SKM-1 (cell line): Measurements from ENCODE around the gene DPEP3.
"Not testable (repeated sequence)": the region's sequence is repeated elsewhere in the genome, so short reads cannot be mapped to it uniquely, and the experiment has no call there.

Source experiments
- DNase-seq: peaks from one replicate; lab custom pipeline; 2025; ENCODE audit not compliant: unreplicated experiment; lab: John Stamatoyannopoulos, UW

Gene DPEP3

DNA sequence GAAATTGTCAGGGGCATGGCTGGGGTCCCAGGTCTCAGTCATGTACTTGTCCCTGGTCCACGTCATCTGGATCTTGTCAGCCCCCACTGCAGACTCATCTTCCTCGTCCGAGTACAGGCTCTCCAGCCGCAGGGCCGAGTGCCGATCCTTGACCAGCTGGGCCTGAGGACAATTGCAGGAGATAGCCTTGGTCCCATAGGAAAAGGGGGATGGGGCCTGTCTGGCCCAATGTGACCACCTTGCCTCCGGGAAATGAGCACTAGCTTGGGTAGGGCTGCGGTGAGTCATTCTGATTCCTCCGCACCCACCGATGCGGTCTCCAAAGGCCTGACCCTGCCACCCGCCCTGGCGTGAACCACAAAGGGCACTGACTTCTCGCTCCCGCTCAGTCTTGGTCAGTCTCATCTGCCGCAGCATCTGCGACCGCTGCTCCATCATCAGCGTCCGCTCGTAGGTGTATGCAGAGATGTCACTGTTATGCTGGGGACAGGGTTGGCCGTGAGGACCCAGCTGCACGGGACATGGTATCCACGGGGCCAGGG, 34.8 kb downstream of the DPEP3 start:
- DNase-seq: no peak

DNA sequence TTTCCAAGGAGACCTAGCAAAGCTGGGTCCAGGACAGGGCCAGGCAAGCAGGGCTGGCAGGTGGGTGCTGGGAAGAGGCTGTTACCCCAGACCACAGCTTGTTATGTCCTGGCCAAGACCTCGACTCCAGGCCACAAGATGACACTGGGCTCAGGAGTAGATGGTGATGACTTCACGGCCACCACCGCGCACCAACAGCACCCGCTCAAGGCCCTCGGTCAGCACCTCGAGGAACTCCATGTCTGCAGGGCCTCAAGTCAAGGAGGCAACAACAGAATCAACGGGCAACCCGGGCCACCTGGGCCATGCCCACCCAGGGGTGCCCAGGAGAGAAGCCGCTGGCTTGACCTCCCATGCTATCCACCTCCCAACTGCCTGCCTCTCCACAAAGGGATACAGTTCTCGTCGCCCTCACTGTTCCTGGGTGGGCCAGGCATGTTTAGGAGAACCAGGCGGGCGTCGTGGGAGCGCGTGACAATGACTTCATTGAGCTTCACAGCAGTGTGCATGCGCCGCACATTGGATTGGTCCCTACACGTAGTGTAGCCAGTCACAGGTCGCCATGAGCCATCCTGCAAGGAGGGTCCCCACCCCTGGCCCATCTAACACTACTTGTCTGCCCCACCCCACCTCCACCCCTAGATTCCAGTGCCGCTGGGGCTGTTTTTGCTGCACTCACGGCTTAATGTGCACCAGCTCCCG, 35.5 kb downstream of the DPEP3 start:
- DNase-seq: no peak

DNA sequence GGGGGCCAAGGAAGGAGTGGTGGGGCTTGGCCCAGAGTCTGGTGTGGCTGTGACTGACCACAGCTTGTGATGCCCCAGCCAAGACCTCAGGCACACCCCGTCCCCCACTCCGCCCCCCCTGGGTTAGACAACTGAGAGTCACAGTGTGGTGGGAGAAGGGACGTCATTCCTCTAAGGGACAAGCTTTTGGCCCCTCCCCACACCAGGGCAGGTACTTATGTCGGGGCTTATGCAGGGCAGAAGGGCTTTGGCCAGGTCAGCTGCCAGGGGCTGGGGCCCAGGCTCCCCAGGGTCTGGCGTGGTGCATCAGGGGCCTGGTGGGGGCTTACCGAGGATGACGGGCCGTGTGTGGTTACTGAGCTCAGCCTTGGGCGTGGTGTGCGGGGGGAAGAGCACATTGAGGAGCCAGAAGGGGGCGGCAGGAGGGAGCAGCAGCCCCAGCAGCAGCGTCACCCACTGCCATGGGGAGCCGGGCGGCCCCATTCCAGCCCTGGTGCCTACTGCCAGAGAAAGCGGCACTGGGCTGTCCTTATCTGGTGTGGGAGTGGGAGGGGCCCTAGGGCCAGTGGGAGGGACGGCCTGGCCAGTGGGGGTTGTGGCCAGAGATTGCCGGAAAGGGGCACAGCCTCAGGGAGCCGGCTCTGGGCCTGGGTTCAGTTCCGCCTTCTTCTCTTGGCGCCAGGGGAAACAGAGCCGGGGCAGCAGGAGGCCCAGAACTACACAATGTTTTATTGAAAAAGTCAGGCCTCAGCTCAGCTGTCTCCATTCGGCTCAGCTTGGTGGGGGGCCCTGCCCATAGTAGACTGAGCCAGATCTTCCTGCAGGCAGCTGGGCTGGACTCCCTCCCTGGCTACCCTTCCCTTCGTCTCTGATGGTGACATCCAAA, 36.4 kb downstream of the DPEP3 start, which contains the start of gene LCAT:
Gene LCAT, minus strand, starts transcription at position 502 of the 886 bp plus-strand sequence. Its CDS starts 19 bp downstream, at position 483.
- no peak for DNase-seq

DNA sequence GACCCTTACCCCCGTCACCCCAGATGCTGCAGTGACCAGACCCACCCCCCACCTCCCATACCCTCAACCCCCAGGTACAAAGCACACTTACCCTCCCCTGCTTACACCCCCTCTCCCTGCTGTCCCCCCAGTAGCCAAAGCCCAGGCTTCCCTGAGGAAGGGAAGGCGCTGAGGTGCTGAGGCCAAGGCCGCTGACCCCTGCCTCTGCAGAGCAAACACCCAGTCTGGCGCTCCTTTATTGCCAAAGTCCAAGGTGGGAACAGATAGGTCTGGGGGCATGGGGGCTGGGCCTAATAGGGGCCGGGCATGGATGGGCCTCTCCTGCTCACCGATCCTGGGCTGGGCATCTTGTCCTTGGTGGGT, 37.1 kb downstream of the DPEP3 start:
- DNase-seq: no peak

DNA sequence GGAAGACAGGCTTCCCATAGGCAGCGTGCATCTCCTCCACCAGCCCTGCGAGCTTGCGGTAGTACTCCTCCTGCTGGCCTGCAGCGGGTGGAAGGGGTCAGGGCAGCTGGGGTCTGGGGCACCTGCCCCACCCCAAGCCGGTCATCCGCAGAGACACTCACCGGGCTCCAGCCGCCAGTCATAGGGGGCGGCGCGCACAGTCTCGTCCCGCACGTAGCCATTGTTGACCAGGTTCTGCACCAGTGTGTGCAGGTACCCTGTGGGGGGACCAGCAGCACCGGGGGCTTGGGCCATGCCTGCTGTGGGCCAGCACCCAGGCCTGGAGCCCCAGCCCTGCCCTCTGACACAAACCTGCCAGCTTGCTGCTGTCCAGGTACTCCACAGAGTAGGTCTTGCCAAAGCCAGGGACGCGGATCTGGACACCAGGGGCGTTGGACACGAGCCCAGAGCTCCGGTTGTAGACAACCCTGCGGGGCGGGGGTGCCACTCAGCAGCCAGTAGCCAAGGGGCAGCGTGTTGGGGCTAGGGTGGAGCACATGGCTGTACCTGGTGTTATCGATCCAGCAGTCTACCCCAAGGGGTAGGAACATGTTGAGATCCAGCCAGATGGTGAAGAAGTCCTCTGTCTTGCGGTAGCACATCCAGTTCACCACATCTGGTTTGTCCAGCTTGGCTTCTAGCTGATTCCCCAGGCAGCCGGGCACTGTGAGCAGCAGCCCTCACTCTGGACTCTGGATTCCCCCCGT, 37.6 kb downstream of the DPEP3 start:
- no peak for DNase-seq

DNA sequence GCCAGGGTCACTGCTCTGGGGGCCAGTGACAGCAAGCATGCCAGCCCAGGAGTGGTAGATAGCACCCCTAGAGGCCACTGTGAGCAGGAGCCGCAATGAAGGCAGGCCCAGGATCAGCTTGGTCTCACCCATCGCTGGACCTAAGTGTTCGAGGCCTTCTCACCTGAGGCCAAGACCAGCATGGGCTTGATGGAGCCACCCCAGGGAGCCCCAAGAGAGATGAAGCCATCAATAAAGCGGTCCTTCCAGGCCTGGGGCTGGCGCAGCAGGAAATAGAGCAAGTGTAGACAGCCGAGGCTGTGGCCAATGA, 38.1 kb downstream of the DPEP3 start:
- DNase-seq: peak; percentile 8

DNA sequence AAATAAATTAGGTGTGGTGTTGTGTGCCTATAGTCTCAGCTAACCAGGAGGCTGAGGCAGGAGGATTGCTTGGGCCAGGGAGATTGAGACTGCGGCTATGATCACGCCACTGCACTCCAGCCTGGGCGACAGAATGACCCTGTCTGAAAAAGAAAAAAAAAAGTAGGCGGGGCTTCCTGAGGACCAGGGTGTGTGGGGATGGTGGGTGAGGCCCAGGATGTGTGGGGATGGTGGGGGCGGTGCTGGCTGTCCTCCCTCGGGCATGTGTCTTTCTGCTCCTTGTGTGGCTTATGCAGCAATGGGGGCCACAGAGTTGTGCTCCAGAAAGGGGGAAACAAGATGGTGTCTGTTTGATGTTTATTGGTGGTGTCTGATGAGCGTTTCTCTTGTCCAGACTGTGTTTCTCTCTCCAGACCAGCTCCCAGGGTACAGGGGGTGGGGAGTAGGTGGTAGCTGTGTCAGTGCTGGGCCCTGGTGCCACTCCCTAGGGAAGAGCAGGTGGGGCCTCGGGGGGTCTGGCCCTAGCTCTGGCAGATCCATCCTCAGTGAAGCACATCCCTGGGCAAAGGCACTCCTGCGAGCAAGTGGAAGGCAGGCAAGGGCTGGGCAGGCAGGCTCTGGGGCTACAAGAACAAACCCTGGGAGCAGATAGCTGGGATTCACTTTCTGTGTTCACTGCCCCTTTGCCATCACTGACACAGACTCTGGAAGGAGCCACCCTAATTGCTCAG, 38.7 kb downstream of the DPEP3 start:
- DNase-seq: no peak

DNA sequence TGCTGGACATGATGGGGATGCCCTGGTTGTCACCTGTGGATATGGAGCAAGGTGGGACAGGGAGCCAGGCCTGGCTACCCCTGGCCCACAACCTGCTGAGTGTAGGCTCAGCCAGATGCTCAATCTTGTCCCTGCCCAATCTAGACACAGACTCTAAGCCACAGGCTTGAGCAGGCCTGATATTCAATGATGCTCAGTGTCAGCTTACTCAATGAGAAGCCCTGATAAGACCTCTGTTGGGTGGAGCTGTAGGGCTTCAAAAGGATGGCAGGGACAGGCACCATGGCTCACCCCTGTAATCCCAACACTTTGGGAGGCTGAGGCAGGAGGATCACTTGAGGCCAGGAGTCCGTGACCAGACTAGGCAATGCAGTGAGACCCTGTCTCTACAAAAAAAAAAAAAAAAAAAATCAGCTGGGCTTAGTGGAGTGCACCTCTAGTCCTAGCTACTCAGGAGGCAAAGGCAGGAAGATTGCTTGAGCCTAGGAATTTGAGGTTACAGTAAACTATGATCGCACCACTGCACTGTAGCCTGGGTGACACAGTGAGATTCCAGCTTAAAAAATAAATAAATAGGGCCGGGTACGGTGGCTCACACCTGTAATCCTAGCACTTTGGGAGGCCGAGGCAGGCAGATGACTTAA, 39.7 kb downstream of the DPEP3 start:
- DNase-seq: no peak

DNA sequence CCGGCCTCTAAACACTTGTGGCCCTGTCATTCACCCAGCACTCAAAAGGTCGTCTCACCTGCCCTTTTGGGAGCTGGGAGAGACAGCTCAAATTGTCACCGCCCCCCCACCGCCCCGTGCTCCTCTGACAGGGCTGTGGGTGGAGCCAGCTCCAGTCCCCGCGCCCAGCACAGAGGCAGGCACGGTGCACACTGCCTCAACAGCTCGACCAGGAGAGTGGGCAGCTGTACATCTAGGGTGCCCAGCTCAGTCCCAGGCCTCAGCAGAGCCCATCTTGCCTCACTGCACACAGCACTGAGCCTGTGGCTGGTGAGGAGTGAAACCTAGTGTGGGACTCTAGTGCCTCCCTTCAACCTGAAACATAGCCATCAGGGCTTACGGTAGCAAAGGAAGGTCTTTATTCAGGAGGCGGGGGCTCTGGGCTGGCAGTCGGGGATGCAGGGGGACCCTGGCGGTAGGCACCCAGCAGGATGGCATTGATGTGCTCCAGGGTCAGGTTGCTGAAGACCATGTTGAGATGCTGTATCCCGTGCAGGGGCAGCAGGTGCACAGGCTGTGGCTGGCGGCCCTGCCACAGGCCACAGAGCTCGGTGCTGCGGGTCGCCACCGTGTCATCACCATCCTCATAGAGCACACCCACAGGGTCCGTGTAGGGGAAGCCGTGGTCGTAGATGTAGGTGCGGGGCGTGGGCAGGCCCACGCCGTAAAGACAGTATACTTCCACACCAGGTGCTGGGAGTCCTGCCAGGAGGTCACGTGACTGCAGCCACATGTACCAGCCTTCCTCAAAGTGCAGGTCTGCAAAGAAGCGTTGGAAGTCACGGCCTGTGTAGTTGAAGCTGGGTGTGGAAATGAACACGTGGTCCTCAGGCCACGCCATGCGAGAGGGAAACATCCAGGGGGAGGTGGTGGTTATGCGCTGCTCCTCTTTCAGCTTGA, 40.5 kb downstream of the DPEP3 start:
- DNase-seq: no peak

DNA sequence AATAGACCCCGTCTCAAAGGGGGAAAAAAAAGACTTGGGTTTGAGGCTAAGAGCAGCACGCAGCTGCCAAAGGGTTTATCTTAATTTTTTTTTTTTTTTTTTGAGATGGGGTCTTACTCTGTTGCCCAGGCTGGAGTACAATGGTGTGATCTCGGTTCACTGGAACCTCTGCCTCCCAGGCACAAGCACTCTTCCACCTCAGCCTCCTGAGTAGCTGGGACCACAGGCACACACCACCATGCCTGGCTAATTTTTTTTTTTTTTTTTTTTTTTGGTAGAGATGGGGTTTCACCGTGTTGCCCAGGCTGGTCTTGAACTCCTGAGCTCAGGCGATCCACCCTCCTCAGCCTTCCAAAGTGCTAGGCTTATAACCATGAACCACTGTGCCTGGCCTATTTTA, 42.6 kb downstream of the DPEP3 start:
- not testable (repeated sequence) for DNase-seq

DNA sequence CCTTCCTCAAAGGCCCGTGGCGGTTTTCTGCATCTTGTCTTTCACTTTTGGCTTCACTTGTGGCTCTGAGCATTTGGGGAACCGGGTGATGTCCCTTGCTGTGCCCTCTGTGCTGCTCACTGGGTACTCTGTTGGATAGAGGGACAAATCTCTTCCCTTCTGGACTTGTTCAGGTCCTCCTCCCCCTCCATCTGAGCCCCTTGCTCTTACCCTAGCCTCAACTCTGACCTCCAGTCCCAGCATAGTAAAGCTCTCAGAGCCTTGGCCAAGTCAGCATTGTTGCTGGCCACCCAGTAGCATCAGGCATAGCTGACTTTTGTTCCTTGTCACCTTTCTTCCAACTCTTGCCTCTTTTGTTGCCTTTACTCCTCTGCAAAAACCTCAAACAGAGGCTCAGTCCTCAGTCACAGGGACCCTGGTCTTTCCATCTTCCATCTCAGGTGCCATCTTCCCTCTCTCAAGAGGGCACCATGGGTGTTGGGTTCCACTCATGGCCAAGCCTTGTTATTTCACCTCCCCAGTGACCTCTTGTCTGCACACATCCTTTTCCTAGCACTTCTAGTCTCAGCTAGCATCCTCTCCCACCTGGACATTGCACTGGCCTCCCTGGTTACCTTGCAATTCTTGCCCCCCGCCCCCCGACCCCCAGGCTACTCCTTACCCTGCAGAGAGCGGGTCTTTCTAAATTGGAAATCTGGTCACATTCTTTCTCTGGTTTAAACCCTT, 43.3 kb downstream of the DPEP3 start:
- DNase-seq: peak; percentile 91

DNA sequence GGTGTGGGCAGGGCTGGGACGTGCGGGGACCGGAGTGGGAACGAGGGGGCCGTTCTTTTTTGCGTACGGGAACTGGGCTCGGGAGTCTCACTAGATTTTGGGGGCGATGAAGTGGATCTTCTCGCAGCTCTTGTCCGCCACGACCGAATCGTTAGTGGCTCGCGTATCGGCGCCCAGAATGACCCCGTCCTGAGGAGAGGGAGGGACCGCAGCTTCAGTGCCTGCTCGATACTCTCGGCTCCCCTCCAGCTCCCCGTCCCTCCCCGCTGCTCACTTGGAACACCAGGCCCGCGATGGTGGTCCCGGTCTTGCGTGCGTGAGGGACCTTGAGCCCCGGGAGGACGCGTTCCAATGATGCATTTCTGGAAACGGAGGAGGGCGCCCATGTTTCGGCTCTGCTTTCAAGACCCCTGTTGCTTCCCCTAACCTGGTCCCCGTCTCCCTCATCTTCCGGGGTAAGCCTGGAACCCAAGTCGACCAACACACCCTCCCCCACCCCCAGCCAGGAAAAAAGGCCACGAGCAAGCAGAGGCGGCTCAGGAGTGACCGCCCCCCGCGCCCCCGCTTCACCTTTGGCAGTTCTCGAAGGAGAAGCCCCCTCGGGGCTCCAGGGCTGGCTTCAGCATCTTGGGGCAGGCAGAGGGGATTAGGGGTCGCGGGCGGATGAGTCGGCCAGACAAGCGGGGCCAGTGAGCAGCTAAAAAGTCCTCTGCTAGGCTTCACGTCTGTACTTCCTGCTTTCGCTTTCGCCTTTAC, 44.0 kb downstream of the DPEP3 start, which contains the start of gene PSMB10:
Gene PSMB10, minus strand, starts transcription at position 727 of the 756 bp plus-strand sequence. Its CDS starts 101 bp downstream, at position 626.
- no peak for DNase-seq

DNA sequence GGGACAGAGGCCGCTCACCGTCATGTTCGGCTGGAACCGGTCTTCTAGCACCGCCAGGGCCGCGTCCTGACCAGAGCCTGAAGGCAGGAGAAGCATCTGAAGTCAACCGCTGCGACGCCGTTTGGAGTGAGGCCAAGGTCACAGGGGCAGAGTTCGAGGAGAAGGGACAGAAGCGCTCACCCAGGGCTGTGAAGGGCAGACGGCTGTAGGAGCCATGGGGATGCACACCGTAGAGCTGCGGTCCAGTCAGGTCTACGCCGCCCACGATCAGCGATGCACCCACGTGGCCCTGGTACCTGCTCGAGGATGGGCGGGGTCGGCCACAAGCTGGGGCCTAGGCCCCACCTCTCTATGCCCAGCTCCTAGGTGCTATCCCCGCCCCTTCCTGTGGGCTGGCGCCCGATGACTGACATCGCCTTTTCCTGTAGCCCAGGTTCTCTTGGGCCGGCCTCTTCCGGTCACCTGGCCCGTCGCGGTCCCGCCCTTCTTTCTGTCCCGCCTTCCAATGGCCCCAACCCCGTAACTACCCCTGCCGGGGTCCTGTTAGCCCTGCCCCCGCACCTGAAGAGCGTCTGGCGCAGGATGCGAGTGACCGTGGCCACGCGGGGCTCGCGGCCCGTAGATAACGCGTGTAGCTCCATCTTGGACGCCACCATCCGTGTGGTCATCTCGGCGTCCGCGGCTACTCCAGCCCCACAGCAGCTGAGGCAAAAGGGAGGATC, 44.7 kb downstream of the DPEP3 start:
- peak; percentile 93 for DNase-seq

DNA sequence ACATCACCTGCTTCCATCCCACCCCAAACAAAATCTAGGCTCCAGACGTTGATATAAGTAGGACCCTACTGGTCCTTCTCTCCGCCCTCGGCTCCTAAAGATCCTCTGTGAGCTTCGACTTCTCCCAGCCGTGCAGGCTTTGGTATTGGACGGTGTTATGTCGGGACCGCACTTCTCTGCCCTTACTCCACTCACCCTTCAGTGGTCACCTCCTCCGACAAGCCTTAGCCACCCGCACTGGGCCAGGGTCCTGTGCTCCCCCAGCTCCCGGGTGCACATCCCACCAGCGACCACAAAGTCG, 45.2 kb downstream of the DPEP3 start:
- DNase-seq: no peak

DNA sequence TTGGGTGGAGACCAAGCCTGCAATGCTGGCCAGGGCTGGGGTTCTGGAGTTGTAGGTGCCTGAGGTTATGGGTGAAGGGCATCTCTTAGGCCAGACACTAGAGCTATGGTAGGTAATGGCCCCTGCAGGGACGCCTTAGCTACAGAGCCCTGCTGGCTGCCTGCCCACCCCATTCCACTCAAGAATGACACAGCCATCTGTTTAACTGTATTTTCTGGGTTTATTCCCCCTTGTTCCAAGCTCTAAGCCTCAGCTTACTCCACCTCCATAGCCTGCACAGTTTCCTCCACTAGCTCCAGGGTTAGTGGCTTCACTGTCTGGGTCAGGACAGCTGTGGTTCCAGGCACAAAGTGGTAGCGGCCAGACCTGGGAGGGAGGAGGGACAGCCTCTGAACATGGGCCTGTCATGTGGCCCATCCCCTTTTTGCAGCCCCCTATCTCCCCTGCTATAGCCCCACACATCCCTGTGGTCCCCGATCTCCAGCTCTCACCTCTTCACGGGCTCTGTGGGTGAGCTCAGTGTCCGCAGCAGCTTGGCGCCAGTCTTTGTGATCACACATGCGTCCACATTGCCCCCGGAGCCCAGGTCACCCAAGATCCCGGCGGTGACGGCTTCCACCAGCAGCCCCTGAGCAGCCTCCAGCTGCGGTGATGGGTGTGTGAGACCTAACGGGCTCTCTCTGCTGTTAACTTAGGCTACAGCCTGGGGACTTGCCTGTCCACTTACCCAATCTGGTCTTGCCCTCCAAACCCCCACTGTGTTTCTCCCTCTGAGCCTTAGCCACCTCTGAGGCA, 45.8 kb downstream of the DPEP3 start:
- DNase-seq: no peak

DNA sequence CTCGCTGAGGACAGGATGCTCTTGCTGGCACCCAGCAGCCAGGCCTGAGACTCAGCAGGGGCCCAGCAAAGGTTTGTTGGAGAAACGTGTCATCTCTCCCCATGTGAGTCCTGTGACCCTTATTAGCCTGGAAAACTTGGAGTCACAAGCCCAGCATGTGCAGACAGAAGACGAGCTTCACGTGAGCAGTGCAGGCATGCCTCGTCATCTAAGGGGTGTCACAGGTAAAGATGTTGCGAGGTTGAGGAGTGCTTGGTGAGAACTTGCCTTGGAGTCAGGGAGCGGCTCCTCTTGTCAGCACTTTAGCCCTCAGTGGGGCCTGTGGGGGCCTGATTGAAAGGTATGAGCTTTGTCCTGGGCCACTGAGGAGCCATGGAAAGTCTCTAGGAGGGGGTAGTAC, 46.5 kb downstream of the DPEP3 start:
- DNase-seq: no peak

DNA sequence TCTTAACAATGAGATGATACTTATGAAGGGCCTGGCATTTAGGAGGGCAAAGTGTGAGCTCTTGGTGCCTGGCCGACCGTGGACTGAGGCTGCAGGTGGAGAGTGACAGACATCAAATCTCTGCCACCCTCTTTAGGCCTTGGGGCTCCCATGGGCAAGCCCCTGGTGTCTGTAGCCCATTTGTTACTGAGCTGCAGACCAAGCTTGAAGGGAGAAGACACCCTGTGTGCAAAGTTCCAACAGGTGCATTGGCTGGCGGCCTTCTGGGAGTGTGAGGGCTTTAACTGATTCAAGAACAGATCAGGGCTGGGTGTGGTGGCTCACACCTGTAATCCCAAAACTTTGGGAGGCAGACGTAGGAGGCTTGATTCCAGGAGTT, 47.8 kb downstream of the DPEP3 start:
- DNase-seq: no peak
